ENCODE measurements around the gene LYRM1.
"Not testable (repeated sequence)": the region's sequence is repeated elsewhere in the genome, so short reads cannot be mapped to it uniquely, and the experiment has no call there.

LYRM1 gene

GRCh38 chr16:20973201-20973600, 72.6 kb downstream of the LYRM1 start:
- not testable (repeated sequence) for H3K4me3 ChIP-seq (ENCODE audit: low read depth, low read length)
